IPS DF 19.7 (cell line): Measurements from ENCODE around the gene TSPAN9.

Source experiments
- DNase-seq: peaks from one replicate; pipeline ENCODE4 v3.0.0-alpha.2; 2013; ENCODE audit warnings: low read depth, low spot score

Gene TSPAN9

GRCh38 chr12:3164454-3165077 is 87.4 kb downstream of the TSPAN9 start:
- DNase-seq = no peak

GRCh38 chr12:3165078-3165980 is 88.2 kb downstream of the TSPAN9 start:
- DNase-seq = no peak

GRCh38 chr12:3167636-3168035 is 90.5 kb downstream of the TSPAN9 start:
- no peak for DNase-seq

- DNase-seq = no peak
These were observed 91.3 kb downstream of the TSPAN9 start for GRCh38 chr12:3168223-3169221.

- no peak for DNase-seq
These were observed 93.4 kb downstream of the TSPAN9 start for GRCh38 chr12:3170423-3171194.

GRCh38 chr12:3171195-3171591 is 94.0 kb downstream of the TSPAN9 start:
- no peak for DNase-seq

GRCh38 chr12:3172124-3173007 is 95.2 kb downstream of the TSPAN9 start:
- DNase-seq = no peak

- DNase-seq = no peak
These were observed 95.9 kb downstream of the TSPAN9 start for GRCh38 chr12:3173008-3173553.

GRCh38 chr12:3173912-3174311 is 96.7 kb downstream of the TSPAN9 start:
- no peak for DNase-seq

GRCh38 chr12:3175238-3175637 is 98.1 kb downstream of the TSPAN9 start:
- no peak for DNase-seq

GRCh38 chr12:3176754-3177153 is 99.6 kb downstream of the TSPAN9 start:
- DNase-seq = no peak

GRCh38 chr12:3177778-3178425 is 100.7 kb downstream of the TSPAN9 start:
- DNase-seq = no peak

GRCh38 chr12:3178671-3179313 is 101.6 kb downstream of the TSPAN9 start:
- DNase-seq = no peak

GRCh38 chr12:3179731-3180130 is 102.6 kb downstream of the TSPAN9 start:
- DNase-seq = no peak

- no peak for DNase-seq
These were observed 105.2 kb downstream of the TSPAN9 start for GRCh38 chr12:3182426-3182825.

GRCh38 chr12:3184485-3184884 is 107.3 kb downstream of the TSPAN9 start:
- no peak for DNase-seq

- DNase-seq = no peak
These were observed 108.2 kb downstream of the TSPAN9 start for GRCh38 chr12:3185260-3185870.

- DNase-seq = no peak
These were observed 109.5 kb downstream of the TSPAN9 start for GRCh38 chr12:3186546-3187215.
